Measurements from ENCODE around the gene FTO. TPM values are rescaled to one million over a fixed set of nuclear protein-coding genes. Genes with fewer than 3 reads are reported as not detected.

FTO gene
- total RNA-seq, 1 donor from 2014 or later: 91.0 TPM

GRCh38 chr16:54070789-54071343, 366.9 kb downstream of the FTO start:
- no peak for DNase-seq (ENCODE audit: low spot score)

- DNase-seq (ENCODE audit: low spot score): no peak
Observed at GRCh38 chr16:54071514-54071913, 367.6 kb downstream of the FTO start.

DNA sequence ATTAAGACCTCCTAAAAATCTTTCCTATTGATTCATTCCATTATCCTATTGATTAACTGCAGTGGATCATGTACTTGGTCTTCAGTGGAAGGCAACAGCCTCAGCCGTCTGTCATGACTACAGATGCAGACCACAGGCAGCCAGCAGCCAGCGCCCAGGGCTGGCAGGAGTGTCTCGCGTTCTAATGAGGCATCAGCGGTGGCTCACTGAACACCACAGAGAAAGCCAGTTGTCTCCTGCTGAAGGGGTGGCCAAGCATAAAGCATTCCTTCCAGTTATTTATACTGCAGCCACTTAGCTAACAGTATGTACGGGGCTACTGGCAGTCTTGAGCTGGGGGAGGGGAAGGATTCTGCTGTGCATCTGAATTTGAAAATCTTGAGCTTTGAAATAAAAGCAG, 368.3 kb downstream of the FTO start:
- no peak for DNase-seq (ENCODE audit: low spot score)

- DNase-seq (ENCODE audit: low spot score): no peak
Observed at GRCh38 chr16:54073356-54073755, 369.4 kb downstream of the FTO start.

GRCh38 chr16:54075446-54075845, 371.5 kb downstream of the FTO start:
- no peak for DNase-seq (ENCODE audit: low spot score)

GRCh38 chr16:54076006-54076504, 372.1 kb downstream of the FTO start:
- no peak for DNase-seq (ENCODE audit: low spot score)

DNA sequence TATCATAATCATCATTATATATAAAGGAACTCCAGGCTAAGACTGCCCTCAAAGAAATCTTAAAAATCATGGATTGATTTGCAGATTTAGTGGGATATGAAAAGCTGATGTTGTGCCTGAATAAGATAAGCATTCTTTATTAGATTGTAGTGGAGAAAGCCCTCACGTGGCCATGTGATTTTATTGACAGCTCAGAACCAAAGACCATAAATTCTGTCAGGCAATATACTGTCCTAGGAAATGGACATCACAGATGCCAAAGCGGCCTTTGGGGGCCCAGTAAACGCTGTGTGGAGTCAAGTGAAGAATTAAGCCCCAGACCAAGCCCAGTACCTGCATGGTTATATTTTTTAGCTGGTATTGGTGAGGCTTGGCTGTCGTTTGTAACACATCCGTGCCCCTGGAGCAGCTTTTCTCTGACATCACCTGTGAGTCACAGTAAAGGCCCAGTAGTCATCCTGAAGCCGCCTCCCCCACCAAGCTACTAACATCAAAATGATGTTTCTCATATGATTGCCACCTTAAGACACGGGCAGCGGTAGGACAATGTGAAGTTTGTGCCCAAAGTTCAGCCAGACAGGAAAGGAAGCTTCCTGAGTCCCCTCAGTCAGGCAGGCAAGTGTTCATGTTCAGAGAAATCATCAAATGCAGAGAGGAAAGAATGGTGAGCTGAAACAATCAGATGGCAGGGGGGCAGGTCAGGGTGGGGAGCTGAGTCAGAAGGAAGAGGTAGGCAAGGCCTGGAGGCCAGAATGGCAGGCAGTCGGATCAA, 373.3 kb downstream of the FTO start:
- no peak for DNase-seq (ENCODE audit: low spot score)

GRCh38 chr16:54080524-54081008, 376.6 kb downstream of the FTO start:
- no peak for DNase-seq (ENCODE audit: low spot score)

- no peak for DNase-seq (ENCODE audit: low spot score)
Observed at GRCh38 chr16:54086791-54087190, 382.8 kb downstream of the FTO start.

DNA sequence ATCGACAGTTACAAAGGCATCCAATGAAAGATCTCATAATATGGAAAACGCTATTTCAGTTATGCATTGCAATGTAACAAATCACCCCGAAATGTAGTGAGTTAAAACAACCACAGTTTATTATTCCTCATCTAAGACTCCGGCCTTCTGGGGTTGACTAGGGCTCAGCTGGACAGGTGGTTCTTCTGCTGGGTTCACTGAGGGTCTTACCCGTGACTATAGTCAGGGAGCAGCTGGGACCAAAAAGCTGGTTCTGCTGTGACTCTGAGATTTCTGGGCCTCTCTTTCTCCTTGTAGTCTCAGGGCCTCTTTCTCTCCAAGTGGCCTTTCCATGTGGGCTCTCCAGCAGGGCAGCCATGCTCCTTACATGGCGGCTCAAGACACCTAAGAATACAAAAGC, 386.6 kb downstream of the FTO start:
- DNase-seq (ENCODE audit: low spot score): no peak

GRCh38 chr16:54093281-54093680, 389.3 kb downstream of the FTO start:
- DNase-seq (ENCODE audit: low spot score): no peak

GRCh38 chr16:54094641-54095040, 390.7 kb downstream of the FTO start:
- no peak for DNase-seq (ENCODE audit: low spot score)

DNA sequence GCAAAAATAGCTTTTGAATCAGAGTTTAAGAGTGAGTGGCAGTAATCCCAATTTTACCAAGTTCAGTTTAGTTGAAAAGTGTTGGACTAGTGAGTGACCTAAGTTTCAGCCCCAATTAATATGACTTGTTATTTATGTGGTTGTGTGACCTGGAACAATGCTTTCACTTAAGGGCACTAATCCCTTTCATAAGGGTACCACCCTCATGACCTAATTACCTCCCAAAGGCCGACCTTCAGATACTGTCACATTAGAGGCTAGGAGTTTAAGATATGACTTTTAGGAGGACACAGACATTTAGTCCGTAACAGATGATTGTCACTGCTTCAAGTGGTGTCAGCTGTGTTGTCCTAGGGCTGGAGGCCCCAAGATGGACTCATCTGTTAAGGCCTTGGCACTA, 392.7 kb downstream of the FTO start:
- no peak for DNase-seq (ENCODE audit: low spot score)

GRCh38 chr16:54097774-54098173, 393.8 kb downstream of the FTO start:
- DNase-seq (ENCODE audit: low spot score): no peak

GRCh38 chr16:54098247-54098646, 394.3 kb downstream of the FTO start:
- DNase-seq (ENCODE audit: low spot score): no peak

- no peak for DNase-seq (ENCODE audit: low spot score)
Observed at GRCh38 chr16:54099627-54100026, 395.7 kb downstream of the FTO start.

DNA sequence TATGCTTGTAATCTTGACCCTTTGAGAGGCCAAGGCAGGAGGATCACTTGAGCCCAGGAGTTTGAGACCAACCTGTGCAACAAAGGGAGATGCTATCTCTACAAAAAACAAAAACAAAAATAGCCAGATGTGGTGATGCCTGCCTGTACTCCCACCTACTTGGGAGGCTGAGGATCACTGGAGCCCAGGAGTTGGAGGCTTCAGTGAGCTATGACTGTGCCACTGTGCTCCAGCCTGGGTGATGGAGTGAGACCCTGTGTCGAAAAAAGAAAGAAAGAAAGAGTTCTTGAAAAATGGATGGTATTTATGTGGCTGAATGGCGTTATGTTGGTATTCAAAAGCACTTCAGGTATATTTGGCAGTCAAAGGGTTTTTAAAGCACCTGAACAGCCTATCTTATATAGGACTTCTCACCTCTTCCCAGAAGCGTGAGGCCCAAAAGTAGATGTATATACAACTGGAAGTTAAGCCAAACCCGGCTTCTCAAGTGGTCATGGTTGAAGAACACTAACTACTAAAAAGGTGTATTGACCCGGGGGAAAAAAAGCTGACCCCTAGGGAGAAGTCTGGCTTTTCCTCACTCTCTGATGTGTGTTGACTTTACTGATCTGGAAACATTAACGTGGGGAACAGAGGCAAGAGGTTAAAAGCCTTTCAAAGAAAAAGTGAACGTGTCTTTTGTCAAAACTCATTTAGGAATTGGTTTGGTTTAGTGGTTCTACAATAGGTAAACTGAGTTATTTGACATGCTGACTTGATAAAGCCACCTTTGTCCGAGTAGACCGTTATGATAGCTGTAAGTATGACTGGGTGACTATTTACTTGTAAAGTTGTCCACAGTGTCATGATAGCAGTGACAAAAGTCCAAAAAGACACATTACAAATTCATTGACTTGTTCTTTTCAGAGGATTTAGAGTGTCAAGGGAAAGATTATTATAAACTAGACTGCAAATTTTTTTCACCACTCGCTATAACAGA, 399.2 kb downstream of the FTO start:
- no peak for DNase-seq (ENCODE audit: low spot score)

DNA sequence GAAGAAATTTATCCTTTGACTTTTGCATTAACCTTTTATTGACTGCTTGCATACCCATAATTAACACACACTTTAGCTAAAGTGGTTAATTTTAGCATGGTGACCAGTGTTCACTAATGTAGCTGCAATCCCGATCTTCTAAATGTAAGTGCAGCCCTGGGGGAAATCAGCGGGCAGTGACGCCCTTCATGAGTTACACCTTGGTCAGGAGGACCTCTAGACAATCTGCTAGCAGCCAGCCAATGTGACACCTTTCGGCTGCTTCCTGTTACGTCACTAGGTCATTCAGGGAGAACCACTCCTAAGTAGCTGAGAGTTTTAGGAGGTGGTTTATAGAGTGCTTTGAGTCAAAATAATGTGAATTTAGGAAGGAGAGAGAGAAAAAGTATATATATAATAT, 402.1 kb downstream of the FTO start:
- no peak for DNase-seq (ENCODE audit: low spot score)

GRCh38 chr16:54107583-54108202, 403.7 kb downstream of the FTO start:
- DNase-seq (ENCODE audit: low spot score): no peak

DNA sequence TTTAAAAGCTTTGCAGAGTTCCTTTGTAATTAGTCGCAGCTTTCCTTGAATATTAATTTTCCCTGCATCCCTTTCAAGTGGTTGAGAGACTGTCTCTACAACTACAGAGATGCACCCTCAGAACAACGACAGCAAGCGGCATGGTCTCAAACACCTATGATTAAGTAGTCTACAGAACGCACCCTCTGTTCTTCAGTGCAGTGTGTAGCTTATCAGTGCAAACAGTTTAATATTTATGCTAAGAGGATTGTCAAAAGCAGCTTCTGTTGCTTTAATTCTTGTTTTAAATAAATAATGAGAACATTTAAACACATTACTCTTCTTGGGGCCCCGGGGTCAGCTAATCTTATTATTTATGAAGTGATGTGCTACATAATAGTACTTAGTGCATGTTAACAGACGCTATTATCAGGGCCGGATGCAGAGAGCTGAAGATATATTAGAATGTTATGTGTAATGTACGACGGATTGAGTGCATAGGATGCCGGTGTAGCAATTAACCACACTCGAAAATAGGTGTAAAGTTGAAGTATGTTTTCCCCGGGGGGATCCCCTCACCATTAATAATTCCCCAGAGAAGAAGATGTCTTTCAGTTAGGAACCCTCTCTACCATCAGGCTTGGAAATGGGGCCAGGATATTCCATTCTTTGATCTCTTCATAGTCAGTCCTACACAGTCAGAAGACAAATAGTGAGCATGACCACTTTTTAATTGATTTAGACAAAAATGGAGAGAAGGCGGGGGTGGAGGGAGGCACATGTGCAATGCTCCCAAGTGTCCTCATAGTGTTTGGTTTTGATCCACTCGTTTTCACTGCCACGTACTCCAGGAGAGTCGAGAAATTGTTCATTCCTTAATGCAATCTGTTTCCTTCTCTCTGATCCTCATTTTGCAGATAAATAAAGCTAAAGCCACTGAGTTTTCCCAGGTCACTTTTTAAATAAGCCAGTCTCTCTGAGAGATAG, 406.3 kb downstream of the FTO start:
- no peak for DNase-seq (ENCODE audit: low spot score)
